OCI-LY7 (cell line): ENCODE measurements around the gene GRID1.

ENCODE experiments used
- CTCF ChIP-seq: fragments of 200-600 bp; sonication (generic); conservative IDR thresholded peaks from 2 replicates; pipeline ENCODE4 v1.5.1; 2014; ENCODE audit warnings: mild to moderate bottlenecking, antibody characterized with exemption, low read length, moderate library complexity, mixed read lengths
- EZH2phosphoT487 ChIP-seq: fragments of 200-600 bp; sonication (generic); IDR thresholded peaks from 2 replicates; pipeline ENCODE4 v1.6.1; 2018; ENCODE audit warnings: low read depth, borderline replicate concordance, mild to moderate bottlenecking, mixed run types, antibody characterized with exemption, low read length, moderate library complexity, mixed read lengths

- TF ChIP-seq CTCF (no peak), EZH2phosphoT487 (no peak)
Measured at GRCh38 chr10:85650791-85651496, 715.7 kb downstream of the GRID1 start.
